ENCODE data around the gene LAMA4.

GRCh38 chr6:112123982-112124381 lies 130.4 kb downstream of the LAMA4 start:
- TF ChIP-seq, protein P1, sequence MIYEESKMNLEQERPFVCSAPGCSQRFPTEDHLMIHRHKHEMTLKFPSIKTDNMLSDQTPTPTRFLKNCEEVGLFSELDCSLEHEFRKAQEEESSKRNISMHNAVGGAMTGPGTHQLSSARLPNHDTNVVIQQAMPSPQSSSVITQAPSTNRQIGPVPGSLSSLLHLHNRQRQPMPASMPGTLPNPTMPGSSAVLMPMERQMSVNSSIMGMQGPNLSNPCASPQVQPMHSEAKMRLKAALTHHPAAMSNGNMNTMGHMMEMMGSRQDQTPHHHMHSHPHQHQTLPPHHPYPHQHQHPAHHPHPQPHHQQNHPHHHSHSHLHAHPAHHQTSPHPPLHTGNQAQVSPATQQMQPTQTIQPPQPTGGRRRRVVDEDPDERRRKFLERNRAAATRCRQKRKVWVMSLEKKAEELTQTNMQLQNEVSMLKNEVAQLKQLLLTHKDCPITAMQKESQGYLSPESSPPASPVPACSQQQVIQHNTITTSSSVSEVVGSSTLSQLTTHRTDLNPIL (CRISPR knock-in tag; IDR thresholded peaks at IDR 0.05; ENCODE audit: low read depth): no peak
- TF ChIP-seq ARNTL (CRISPR knock-in tag; IDR thresholded peaks at IDR 0.05; ENCODE audit: borderline replicate concordance, low read depth) (no peak), OSR1 (CRISPR knock-in tag; IDR thresholded peaks at IDR 0.05) (no peak), ESRRG (CRISPR knock-in tag; IDR thresholded peaks at IDR 0.05) (no peak), TOX (CRISPR knock-in tag; IDR thresholded peaks at IDR 0.05; ENCODE audit: borderline replicate concordance) (no peak), ZNF565 (CRISPR knock-in tag; conservative IDR thresholded peaks at IDR 0.05; ENCODE audit: low read depth) (no peak), BACH2 (CRISPR knock-in tag; IDR thresholded peaks at IDR 0.05; ENCODE audit: borderline replicate concordance) (no peak), ZC3H10 (CRISPR knock-in tag; IDR thresholded peaks at IDR 0.05) (no peak), CSDC2 (CRISPR knock-in tag; IDR thresholded peaks at IDR 0.05) (no peak), ZFP30 (CRISPR knock-in tag; IDR thresholded peaks at IDR 0.05) (no peak)
- TF ChIP-seq, protein P2, sequence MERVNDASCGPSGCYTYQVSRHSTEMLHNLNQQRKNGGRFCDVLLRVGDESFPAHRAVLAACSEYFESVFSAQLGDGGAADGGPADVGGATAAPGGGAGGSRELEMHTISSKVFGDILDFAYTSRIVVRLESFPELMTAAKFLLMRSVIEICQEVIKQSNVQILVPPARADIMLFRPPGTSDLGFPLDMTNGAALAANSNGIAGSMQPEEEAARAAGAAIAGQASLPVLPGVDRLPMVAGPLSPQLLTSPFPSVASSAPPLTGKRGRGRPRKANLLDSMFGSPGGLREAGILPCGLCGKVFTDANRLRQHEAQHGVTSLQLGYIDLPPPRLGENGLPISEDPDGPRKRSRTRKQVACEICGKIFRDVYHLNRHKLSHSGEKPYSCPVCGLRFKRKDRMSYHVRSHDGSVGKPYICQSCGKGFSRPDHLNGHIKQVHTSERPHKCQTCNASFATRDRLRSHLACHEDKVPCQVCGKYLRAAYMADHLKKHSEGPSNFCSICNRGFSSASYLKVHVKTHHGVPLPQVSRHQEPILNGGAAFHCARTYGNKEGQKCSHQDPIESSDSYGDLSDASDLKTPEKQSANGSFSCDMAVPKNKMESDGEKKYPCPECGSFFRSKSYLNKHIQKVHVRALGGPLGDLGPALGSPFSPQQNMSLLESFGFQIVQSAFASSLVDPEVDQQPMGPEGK (CRISPR knock-in tag; IDR thresholded peaks at IDR 0.05; ENCODE audit: borderline replicate concordance): no peak
- TF ChIP-seq, protein P3, sequence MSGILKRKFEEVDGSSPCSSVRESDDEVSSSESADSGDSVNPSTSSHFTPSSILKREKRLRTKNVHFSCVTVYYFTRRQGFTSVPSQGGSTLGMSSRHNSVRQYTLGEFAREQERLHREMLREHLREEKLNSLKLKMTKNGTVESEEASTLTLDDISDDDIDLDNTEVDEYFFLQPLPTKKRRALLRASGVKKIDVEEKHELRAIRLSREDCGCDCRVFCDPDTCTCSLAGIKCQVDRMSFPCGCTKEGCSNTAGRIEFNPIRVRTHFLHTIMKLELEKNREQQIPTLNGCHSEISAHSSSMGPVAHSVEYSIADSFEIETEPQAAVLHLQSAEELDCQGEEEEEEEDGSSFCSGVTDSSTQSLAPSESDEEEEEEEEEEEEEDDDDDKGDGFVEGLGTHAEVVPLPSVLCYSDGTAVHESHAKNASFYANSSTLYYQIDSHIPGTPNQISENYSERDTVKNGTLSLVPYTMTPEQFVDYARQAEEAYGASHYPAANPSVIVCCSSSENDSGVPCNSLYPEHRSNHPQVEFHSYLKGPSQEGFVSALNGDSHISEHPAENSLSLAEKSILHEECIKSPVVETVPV (CRISPR knock-in tag; IDR thresholded peaks at IDR 0.05): no peak

All from SK-N-SH treated with all-trans-retinoic acid at 6 μM for 48 hours (cell line).